ENCODE results near the gene MXRA5. TPM values are rescaled to one million over a fixed set of nuclear protein-coding genes. Genes with fewer than 3 reads are reported as not detected.
"Not testable (repeated sequence)": the region's sequence is repeated elsewhere in the genome, so short reads cannot be mapped to it uniquely, and the experiment has no call there.

The MXRA5 gene
- total and polyA plus RNA-seq, 2 donors (not counting 1 experiment from before 2014, with no cell fraction given) = 26.8 to 40.3 TPM

GRCh38 chrX:3379111-3379510 lies 32.7 kb upstream of the MXRA5 start:
- DNase-seq (ENCODE audit: low read depth in 2 of 2) = no peak
- Histone ChIP-seq H3K27me3 (ENCODE audit: control insufficient read depth, insufficient read depth, low read length) (no peaks in the 10 kb centered on the region), H3K4me2 (ENCODE audit: extremely low read depth, insufficient read depth, low read length) (no peak overlapping the region), H3K4me1 (ENCODE audit: control insufficient read depth, extremely low read depth, insufficient read depth, low read length) (no peaks in the 10 kb centered on the region), H4K20me1 (ENCODE audit: control insufficient read depth, extremely low read depth, insufficient read depth, low read length) (no peaks in the 10 kb centered on the region), H3K36me3 (ENCODE audit: control insufficient read depth, insufficient read depth, low read length) (no peaks in the 10 kb centered on the region), H3K27ac (ENCODE audit: insufficient read depth, low read length) (no peak overlapping the region), H3K79me2 (ENCODE audit: control insufficient read depth, insufficient read depth, low read length) (no peaks in the 10 kb centered on the region), H3K9me3 (ENCODE audit: control insufficient read depth, insufficient read depth, low read depth, low read length) (no peaks in the 10 kb centered on the region), H2AFZ (ENCODE audit: low read length) (no peak overlapping the region), H3K4me3 (replicated peaks in 1 of 4; ENCODE audit: control extremely low read depth in 1 of 4, insufficient read depth in 1 of 4, low read depth in 3 of 4, low read length in 4 of 4) (no peak overlapping the region), H3K9ac (ENCODE audit: insufficient read depth, low read length) (no peak overlapping the region)
- TF ChIP-seq CTCF (conservative IDR thresholded peaks at IDR 0.05 in 1 of 2, IDR thresholded peaks at IDR 0.05 in 1 of 2; ENCODE audit: low read depth in 1 of 2, low read length in 2 of 2) (no peak), EZH2 (IDR thresholded peaks at IDR 0.05; ENCODE audit: low read length, missing control alignments) (no peak)

- Histone ChIP-seq H4K20me1 (ENCODE audit: control insufficient read depth, extremely low read depth, insufficient read depth, low read length) (no peaks in the 10 kb centered on the region), H3K27me3 (ENCODE audit: control insufficient read depth, insufficient read depth, low read length) (no peaks in the 10 kb centered on the region)
- no peak for DNase-seq (ENCODE audit: low read depth in 2 of 2)
Measured at GRCh38 chrX:3378156-3378555, 31.7 kb upstream of the MXRA5 start.

GRCh38 chrX:3377560-3377959 lies 31.1 kb upstream of the MXRA5 start:
- H2AFZ ChIP-seq (ENCODE audit: low read length) = no peak overlapping the region
- TF ChIP-seq CTCF (conservative IDR thresholded peaks at IDR 0.05 in 1 of 2, IDR thresholded peaks at IDR 0.05 in 1 of 2; ENCODE audit: low read depth in 1 of 2, low read length in 2 of 2) (no peak), EZH2 (IDR thresholded peaks at IDR 0.05; ENCODE audit: low read length, missing control alignments) (no peak)
- no peak overlapping the region for H3K4me3 ChIP-seq (replicated peaks in 1 of 4; ENCODE audit: control extremely low read depth in 1 of 4, insufficient read depth in 1 of 4, low read depth in 3 of 4, low read length in 4 of 4)
- no peaks in the 10 kb centered on the region for H3K27me3 ChIP-seq (ENCODE audit: control insufficient read depth, insufficient read depth, low read length)
- H3K9ac ChIP-seq (ENCODE audit: insufficient read depth, low read length) = no peak overlapping the region
- no peaks in the 10 kb centered on the region for H3K79me2 ChIP-seq (ENCODE audit: control insufficient read depth, insufficient read depth, low read length)
- H3K4me2 ChIP-seq (ENCODE audit: extremely low read depth, insufficient read depth, low read length) = no peak overlapping the region
- no peaks in the 10 kb centered on the region for H3K9me3 ChIP-seq (ENCODE audit: control insufficient read depth, insufficient read depth, low read depth, low read length)
- H3K27ac ChIP-seq (ENCODE audit: insufficient read depth, low read length) = no peak overlapping the region
- H3K4me1 ChIP-seq (ENCODE audit: control insufficient read depth, extremely low read depth, insufficient read depth, low read length) = no peaks in the 10 kb centered on the region
- no peaks in the 10 kb centered on the region for H3K36me3 ChIP-seq (ENCODE audit: control insufficient read depth, insufficient read depth, low read length)
- H4K20me1 ChIP-seq (ENCODE audit: control insufficient read depth, extremely low read depth, insufficient read depth, low read length) = no peaks in the 10 kb centered on the region
- DNase-seq (ENCODE audit: low read depth in 2 of 2) = no peak

More at GRCh38 chrX:3378156-3378555, 31.7 kb upstream of the MXRA5 start:
- H2AFZ ChIP-seq (ENCODE audit: low read length) = no peak overlapping the region
- no peak overlapping the region for H3K9ac ChIP-seq (ENCODE audit: insufficient read depth, low read length)
- no peak overlapping the region for H3K27ac ChIP-seq (ENCODE audit: insufficient read depth, low read length)
- H3K79me2 ChIP-seq (ENCODE audit: control insufficient read depth, insufficient read depth, low read length) = no peaks in the 10 kb centered on the region
- no peaks in the 10 kb centered on the region for H3K36me3 ChIP-seq (ENCODE audit: control insufficient read depth, insufficient read depth, low read length)
- no peaks in the 10 kb centered on the region for H3K4me1 ChIP-seq (ENCODE audit: control insufficient read depth, extremely low read depth, insufficient read depth, low read length)
- H3K4me3 ChIP-seq (replicated peaks in 1 of 4; ENCODE audit: control extremely low read depth in 1 of 4, insufficient read depth in 1 of 4, low read depth in 3 of 4, low read length in 4 of 4) = no peak overlapping the region
- H3K4me2 ChIP-seq (ENCODE audit: extremely low read depth, insufficient read depth, low read length) = no peak overlapping the region
- H3K9me3 ChIP-seq (ENCODE audit: control insufficient read depth, insufficient read depth, low read depth, low read length) = no peaks in the 10 kb centered on the region
- TF ChIP-seq CTCF (conservative IDR thresholded peaks at IDR 0.05 in 1 of 2, IDR thresholded peaks at IDR 0.05 in 1 of 2; ENCODE audit: low read depth in 1 of 2, low read length in 2 of 2) (no peak), EZH2 (IDR thresholded peaks at IDR 0.05; ENCODE audit: low read length, missing control alignments) (no peak)

GRCh38 chrX:3375878-3376508 lies 29.5 kb upstream of the MXRA5 start:
- not testable (repeated sequence) for H3K27me3 ChIP-seq (ENCODE audit: control insufficient read depth, insufficient read depth, low read length); H4K20me1 ChIP-seq (ENCODE audit: control insufficient read depth, extremely low read depth, insufficient read depth, low read length); H2AFZ ChIP-seq (ENCODE audit: low read length)

More at GRCh38 chrX:3375878-3376508, 29.5 kb upstream of the MXRA5 start:
- H3K27ac ChIP-seq (ENCODE audit: insufficient read depth, low read length); H3K9ac ChIP-seq (ENCODE audit: insufficient read depth, low read length); H3K79me2 ChIP-seq (ENCODE audit: control insufficient read depth, insufficient read depth, low read length); H3K36me3 ChIP-seq (ENCODE audit: control insufficient read depth, insufficient read depth, low read length); H3K4me1 ChIP-seq (ENCODE audit: control insufficient read depth, extremely low read depth, insufficient read depth, low read length); DNase-seq (ENCODE audit: low read depth in 2 of 2); H3K9me3 ChIP-seq (ENCODE audit: control insufficient read depth, insufficient read depth, low read depth, low read length); H3K4me3 ChIP-seq (replicated peaks in 1 of 4; ENCODE audit: control extremely low read depth in 1 of 4, insufficient read depth in 1 of 4, low read depth in 3 of 4, low read length in 4 of 4); H3K4me2 ChIP-seq (ENCODE audit: extremely low read depth, insufficient read depth, low read length): not testable (repeated sequence)

All from fibroblast of lung (primary cell).